ENCODE data around the gene ERO1A.
"Not testable (repeated sequence)": the region's sequence is repeated elsewhere in the genome, so short reads cannot be mapped to it uniquely, and the experiment has no call there.

DNA sequence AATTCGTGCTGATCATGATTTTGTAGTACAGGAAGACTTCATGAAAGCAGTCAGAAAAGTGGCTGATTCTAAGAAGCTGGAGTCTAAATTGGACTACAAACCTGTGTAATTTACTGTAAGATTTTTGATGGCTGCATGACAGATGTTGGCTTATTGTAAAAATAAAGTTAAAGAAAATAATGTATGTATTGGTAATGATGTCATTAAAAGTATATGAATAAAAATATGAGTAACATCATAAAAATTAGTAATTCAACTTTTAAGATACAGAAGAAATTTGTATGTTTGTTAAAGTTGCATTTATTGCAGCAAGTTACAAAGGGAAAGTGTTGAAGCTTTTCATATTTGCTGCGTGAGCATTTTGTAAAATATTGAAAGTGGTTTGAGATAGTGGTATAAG, 32.2 kb upstream of the ERO1A start:
- not testable (repeated sequence) for TF ChIP-seq EP300 (IDR thresholded peaks at IDR 0.05; ENCODE audit: low read length); SIX5 (IDR thresholded peaks at IDR 0.05; ENCODE audit: borderline replicate concordance in 1 of 2, insufficient read depth in 1 of 2, low read depth in 1 of 2, low read length in 2 of 2); ZSCAN29 (IDR thresholded peaks at IDR 0.05); MXI1 (IDR thresholded peaks at IDR 0.05; ENCODE audit: low read depth, low read length); TAF1 (IDR thresholded peaks at IDR 0.05; ENCODE audit: control insufficient read depth, extremely low read depth, insufficient read depth, low read length, severe bottlenecking)

Measured in K562 (cell line).